HS-5 (cell line): ENCODE results near the gene MON2.
"Not testable (repeated sequence)": the region's sequence is repeated elsewhere in the genome, so short reads cannot be mapped to it uniquely, and the experiment has no call there.

Experiments
- DNase-seq: peaks from one replicate; pipeline ENCODE4 v3.0.0-alpha.2; 2012; ENCODE audit warnings: low read depth

Gene MON2

GRCh38 chr12:62471734-62472133 lies 5.1 kb downstream of the MON2 start:
- no peak for DNase-seq

GRCh38 chr12:62472472-62472871 lies 5.8 kb downstream of the MON2 start:
- DNase-seq: no peak

GRCh38 chr12:62481843-62482540 lies 15.4 kb downstream of the MON2 start:
- no peak for DNase-seq

- DNase-seq: no peak
These were observed 16.1 kb downstream of the MON2 start for GRCh38 chr12:62482769-62483168.

DNA sequence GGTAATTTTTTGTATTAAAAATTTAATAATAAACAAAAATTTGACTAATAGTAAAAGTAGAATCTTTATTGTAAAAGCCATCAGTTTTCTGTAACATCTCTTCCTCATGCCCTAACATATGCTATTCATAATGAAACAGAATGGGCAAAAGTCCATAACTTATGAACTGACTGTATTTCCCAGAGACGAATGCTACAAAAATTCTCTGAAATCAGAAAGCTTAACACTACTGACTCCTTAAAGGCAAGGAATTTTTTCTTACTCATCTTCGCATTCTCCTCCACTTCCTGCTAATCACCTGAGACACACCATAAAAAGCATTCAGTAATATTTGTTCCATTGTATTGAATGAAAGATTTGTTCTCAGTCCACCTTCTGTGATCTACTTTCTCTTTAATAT lies 17.6 kb downstream of the MON2 start:
- no peak for DNase-seq

DNA sequence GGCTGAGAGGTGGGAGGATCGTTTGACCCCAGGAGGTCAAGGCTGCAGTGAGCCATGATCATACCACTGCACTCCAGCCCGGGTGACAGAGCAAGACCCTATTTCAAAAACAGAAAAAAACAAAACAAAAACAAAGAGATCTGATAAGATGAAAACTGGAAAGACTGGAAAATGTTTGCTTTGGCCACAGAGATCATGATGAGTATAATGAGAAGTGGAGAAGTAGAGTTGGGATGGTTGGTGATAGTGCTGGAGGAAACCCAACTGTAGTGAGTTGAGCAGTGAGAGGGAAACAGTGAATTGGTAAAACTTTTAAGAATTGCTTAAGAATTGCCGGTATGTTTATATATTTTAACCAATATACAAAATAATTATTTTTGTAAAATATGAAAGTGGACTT lies 39.2 kb downstream of the MON2 start:
- no peak for DNase-seq

- no peak for DNase-seq
These were observed 46.3 kb downstream of the MON2 start for GRCh38 chr12:62512901-62513300.

DNA sequence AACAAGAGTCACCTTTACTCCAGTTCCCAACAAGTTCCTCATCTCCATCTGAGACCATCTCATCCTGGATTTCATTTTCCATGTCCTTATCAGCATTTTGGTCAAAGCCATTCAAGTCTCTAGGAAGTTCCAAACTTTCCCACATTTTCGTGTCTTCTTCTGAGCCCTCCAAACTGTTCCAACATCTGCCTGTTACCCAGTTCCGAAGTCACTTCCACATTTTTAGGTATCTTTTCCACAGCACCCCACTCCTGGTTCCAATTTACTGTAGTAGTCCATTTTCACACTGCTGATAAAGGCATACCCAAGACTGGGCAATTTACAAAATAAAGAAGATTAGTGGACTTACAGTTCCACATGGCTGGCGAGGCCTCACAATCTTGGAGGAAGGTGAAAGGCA lies 47.5 kb downstream of the MON2 start:
- DNase-seq: not testable (repeated sequence)

GRCh38 chr12:62516927-62517326 lies 50.3 kb downstream of the MON2 start:
- DNase-seq: no peak

- DNase-seq: no peak
These were observed 51.3 kb downstream of the MON2 start for GRCh38 chr12:62517887-62518286.

DNA sequence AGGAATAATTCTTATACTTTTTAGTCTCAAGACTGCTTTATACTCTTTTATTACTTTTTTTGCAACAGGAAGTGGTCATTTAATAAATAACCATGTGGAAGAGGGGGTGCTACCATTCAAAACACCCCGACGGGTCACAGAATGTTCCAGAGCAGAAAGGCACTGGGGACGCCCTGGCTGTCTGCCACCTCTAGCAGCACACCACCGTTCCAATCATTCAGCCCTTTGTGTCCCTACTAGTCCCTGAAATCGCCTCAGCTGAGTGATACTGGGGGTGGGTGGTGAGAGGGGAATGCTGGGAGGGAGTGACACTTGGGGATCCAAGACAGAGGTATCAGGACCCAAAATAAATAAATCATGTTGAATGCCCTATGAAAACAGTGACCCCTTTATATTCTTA lies 52.4 kb downstream of the MON2 start:
- DNase-seq: no peak

DNA sequence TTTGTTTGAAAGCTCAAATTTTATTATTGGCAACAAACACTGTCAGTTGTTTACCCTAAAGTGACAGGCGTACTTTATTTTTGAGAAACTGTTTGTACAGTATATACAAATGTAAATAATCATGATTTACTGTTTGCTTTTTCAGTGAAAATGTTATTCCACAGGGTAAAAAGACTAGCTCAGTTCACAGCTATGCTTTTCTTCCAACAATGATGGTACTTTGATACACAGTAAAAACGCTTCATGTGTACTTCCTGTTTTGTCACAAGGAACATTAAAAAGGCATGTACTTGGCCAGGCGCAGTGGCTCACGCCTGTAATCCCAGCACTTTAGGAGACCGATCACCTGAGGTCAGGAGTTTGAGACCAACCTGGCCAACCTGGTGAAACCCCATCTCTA lies 53.7 kb downstream of the MON2 start:
- DNase-seq: no peak

DNA sequence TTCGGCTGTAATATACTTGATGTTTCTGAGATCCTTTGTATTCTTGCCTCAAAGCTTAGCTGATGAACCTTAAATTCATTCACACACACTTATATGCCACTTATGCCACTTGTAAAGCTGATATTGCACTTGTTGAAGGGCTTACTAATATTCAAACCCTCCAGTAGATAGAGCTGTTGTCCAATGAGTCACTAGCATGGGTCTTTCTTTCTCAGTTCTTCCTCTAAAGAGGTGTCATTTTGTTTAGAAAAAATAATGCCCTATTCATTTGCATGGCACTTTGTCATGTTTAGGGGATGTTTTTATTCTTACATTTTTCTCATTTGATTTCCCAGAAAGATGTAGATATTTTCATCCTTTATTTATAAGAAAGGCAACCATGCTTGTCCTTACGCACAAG lies 56.4 kb downstream of the MON2 start:
- no peak for DNase-seq

GRCh38 chr12:62523619-62524018 lies 57.0 kb downstream of the MON2 start:
- DNase-seq: no peak

DNA sequence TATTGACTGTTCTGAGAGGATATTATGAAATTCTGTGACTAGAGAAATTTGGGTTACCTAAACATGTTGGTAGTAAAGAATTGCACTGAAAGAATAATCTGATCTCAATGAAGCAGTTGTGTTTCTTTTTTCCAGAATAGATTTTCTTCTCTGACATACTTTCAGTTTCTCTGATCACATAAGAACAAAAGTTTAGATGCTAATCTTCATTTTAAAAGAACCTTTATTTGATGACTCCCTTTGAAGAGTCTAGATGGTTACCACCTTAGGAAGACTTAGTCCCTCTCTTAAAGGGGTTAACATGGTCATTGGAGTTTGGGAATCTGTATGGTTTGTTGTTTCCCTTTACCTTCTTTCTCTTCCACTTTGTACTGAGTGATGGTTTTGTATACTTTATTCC lies 58.6 kb downstream of the MON2 start:
- DNase-seq: no peak

DNA sequence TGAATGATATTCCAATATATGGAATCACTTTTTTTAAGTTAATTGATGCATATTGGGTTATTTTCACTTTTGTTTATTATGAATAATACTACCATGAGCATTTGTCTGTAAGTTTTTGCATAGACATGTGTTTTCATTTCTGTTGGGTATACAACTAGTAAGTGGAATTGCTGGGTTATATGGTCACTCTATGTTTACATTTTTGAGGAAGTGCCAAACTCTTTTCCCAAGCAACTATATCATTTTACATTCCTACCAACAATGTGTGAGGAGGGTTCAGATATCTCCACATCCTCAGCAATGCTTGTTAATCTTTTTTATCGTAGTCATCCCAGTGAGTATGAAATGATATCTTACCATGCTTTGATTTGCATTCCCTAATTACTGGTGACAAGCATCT lies 64.0 kb downstream of the MON2 start:
- peak; percentile 76 for DNase-seq

DNA sequence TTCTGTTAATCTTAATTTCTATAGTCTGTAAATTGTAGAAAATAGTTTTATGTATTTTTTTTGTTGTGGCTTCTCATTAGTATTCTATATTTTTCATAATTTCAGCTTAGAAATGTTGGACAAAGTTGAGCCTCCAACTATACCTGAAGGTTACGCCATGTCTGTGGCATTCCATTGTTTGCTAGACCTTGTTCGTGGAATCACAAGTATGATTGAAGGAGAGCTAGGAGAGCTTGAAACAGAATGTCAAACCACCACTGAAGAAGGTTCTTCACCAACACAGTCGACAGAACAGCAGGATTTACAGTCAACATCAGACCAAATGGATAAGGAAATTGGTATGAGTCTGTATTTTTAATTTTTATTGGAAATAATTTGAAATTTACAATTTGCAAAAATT lies 65.7 kb downstream of the MON2 start:
- DNase-seq: no peak

GRCh38 chr12:62533087-62533754 lies 66.6 kb downstream of the MON2 start:
- no peak for DNase-seq

- DNase-seq: no peak
These were observed 67.1 kb downstream of the MON2 start for GRCh38 chr12:62533755-62534107.

GRCh38 chr12:62536546-62536945 lies 69.9 kb downstream of the MON2 start:
- DNase-seq: no peak

DNA sequence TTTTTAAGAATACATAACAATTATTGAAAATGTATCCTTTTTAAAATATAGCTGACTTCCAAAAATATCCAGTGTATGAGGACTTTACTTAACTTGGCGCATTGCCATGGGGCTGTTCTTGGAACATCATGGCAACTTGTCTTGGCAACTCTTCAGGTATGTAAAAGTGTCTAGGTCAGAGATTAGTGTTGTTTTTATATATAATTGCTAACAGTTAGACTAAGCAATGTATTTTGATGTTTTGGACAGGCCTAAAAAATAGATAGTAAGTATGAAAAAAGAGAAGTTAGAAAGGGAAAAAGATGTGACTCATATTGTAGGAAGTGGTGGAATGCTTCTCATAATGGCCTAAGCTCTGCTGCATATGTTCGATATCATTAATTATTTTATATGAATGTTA lies 70.9 kb downstream of the MON2 start:
- peak; percentile 28 for DNase-seq

DNA sequence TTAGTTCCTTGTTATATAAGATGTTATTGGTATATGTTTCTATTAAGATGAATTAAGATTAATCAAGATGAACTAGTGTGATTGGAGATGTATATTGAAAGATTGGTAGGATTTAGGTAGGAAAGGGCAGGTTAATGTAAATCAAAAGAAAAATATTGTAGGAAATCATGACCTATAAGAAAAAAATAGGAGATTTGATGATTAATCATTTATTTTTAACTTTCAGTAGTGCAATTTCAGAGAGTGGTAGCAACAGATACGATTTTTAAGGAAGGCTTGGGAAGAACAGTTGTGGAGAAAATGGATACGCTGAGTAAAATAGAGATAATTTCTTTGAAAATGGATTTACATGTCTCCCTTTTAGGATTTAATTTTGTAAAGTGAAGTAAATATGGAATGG lies 73.7 kb downstream of the MON2 start:
- DNase-seq: no peak

DNA sequence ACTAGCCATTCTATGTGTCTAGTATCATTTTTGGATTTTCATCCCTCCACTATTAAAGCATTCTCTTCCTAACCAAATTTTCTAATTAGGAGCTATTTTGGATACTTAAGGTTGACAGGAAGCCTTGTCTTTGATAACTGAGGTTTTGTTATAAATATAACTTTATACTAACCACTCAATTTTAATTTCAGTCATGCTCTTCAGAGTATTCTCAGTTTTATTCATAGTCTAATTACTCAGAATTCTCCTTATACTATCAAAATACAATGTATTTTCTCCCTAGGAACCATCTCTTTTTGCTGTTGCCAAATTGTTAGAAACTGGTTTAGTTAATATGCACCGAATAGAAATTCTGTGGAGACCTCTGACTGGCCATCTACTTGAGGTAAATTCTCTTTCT lies 76.2 kb downstream of the MON2 start:
- no peak for DNase-seq

GRCh38 chr12:62543324-62543723 lies 76.7 kb downstream of the MON2 start:
- no peak for DNase-seq
